Retinal pigment epithelial cell (primary cell): Measurements from ENCODE around the gene MATK.

Experiments used
- DNase-seq: peaks from one replicate; pipeline ENCODE4 v3.0.0-alpha.2; 2010; ENCODE audit warnings: low read depth
- H3K4me3 ChIP-seq: 2 replicates; pipeline ENCODE4 v1.5.1; 2011; ENCODE audit warnings: mild to moderate bottlenecking, low read length, control low read depth, moderate library complexity
- CTCF ChIP-seq: conservative IDR thresholded peaks from 2 replicates; pipeline ENCODE4 v1.5.1; 2011; ENCODE audit warnings: low read depth, low read length, control low read depth, inconsistent platforms

The MATK gene

GRCh38 chr19:3732108-3732507, 54.1 kb downstream of the MATK start:
- H3K4me3 ChIP-seq: no peak overlapping the region
- TF ChIP-seq CTCF: no peak
- DNase-seq: no peak

GRCh38 chr19:3730457-3730958, 55.7 kb downstream of the MATK start:
- no peak overlapping the region for H3K4me3 ChIP-seq
- TF ChIP-seq CTCF: no peak
- no peak for DNase-seq
